Regular cardiac myocyte (primary cell): ENCODE results near the gene PNLDC1. TPM values are rescaled to one million over a fixed set of nuclear protein-coding genes. Genes with fewer than 3 reads are reported as not detected.

ENCODE experiments used
- total RNA-seq: library from RNA; depleted of rRNA; stranded (reverse); fragments of >200 nt; gene quantifications from 2 replicates; pipeline ENCODE4 v1.2.3, GENCODE V29; 2014

The PNLDC1 gene, protein sequence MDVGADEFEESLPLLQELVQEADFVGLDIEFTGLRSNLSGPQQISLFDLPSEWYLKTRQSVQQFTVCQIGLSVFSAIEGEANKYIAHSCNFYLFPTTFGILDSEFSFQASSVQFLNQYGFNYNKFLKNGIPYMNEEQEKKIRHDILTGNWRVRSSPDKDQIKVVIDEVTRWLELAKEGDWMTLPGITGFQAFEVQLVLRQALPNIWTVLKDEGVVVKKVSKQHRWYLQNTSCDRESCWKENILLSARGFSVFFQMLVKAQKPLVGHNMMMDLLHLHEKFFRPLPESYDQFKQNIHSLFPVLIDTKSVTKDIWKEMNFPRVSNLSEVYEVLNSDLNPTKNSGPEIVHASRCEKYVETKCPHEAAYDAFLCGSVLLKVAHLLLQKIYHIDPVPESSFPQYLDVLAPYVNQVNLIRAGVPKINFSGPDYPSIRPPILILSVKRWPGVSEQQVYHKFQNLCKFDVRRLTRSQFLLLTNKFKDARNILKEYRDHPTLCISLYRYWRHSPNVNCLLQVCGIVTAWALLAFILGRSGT
- total RNA-seq: 0.19 and 0.56 TPM in 2 replicates

DNA sequence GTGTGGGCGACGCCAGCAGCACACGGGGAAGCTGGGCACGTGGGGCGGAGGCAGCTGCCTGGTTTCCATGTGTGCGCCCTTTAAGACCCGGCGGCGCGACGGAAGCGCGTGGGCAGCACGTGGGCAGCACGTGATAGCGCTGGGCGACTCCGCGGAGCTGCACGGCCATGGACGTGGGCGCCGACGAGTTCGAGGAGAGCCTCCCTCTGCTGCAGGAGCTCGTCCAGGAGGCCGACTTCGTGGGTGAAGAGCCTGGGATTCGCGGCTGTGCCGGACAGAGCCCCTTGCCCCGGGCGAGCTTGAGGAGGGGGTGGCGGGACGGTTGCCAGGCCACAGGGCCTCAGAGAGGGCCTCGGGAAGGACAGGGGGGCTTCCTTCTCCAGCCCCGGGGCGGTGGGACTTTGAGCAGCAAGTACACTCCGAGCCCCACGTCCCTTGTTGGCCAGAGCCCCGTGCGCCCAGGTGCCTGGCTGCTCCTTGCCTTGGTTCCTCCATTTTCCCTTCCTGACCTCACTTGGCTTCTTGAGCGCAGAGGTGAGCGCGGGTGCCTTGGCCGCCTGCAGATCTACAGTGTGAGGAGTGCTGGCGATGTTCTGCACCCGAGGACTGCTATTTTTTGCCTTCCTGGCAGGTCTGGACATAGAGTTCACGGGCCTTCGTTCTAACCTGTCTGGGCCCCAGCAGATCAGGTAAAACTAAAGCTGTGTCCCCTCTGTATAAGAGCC lies at the start of gene PNLDC1:
Gene PNLDC1, plus strand, starts transcription at position 136 of the 725 bp plus-strand sequence. Its CDS starts 32 bp downstream, at position 168.

DNA sequence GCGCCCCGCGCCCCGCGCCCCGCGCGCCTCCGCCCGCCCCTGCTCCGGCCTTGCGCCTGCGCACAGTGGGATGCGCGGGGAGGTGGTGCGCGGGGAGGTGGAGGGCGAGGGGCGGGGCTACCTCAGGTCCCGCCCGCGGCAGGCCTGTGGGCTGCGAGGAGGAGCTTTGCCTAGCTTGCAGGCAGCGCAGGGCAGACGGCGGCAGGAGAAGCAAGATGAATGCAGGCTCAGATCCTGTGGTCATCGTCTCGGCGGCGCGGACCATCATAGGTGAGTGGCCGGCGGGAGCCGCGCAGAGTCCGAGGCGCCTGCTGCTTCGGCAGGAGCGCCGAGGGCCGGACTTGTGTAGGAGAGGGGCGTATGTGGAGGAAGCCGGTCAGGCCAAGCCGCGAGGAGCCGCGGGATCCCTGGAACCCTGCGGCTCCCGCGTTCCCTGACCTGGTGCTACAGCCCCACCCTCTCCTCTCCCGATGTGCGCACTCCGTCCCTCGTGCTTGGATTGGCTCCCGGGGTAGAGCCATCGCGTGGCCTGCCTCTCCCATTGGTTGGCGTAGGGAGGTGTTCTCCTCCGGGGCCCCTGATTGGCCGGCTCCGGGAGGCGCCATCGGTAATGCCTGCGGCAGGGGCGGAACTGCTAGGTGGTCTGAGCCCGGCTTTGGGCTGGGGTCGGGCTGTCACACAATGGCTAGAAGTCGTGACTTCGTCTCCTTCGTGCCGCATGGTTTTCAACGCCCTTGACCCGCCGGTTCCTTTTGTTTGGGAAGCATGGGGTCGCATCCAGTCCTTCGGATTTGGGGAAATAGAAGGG lies 38.0 kb upstream of the PNLDC1 start, which contains the start of gene ACAT2:
Gene ACAT2, plus strand, starts transcription at position 173 of the 808 bp plus-strand sequence. Its CDS starts 43 bp downstream, at position 216.

DNA sequence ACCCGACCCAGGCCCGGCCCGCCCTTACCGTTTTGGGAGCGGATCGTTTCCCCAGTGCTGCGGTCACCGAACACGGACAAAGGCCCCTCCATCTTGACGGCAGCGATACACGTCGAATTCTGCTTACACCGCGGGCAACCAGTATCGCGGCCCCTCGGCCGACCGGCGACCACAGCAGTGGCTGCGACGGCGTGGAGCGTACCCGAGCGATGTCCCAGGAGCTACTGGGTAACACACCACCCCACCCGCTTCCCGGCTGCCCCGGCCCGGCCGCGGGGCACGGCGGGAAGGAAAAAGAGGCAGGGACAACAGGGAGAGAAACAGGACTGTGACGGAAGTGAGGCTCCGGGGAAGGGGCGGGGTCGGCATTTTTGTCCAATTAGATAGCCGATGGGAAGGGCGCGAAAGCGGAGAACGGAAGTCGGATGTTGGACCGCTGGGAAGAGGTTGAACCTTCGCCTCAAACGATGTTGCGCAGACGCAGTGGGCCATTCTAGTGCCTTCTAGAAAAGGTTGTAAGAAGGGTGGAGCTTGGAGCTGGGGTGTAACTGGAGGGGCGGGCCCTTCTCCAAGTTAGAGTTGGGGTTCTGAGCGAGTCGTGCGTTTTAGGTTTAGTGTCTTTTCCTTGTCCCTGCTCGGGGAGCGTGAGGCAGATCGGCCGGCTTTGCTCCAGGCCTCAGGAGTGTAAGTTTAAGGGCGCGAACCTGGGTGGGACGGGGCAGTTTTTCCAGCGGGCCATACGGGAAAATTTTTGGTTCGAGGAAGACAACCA lies 10.5 kb upstream of the PNLDC1 start, which contains the start of gene TCP1:
Gene TCP1, minus strand, starts transcription at position 226 of the 772 bp plus-strand sequence. Its CDS starts 134 bp downstream, at position 92.

DNA sequence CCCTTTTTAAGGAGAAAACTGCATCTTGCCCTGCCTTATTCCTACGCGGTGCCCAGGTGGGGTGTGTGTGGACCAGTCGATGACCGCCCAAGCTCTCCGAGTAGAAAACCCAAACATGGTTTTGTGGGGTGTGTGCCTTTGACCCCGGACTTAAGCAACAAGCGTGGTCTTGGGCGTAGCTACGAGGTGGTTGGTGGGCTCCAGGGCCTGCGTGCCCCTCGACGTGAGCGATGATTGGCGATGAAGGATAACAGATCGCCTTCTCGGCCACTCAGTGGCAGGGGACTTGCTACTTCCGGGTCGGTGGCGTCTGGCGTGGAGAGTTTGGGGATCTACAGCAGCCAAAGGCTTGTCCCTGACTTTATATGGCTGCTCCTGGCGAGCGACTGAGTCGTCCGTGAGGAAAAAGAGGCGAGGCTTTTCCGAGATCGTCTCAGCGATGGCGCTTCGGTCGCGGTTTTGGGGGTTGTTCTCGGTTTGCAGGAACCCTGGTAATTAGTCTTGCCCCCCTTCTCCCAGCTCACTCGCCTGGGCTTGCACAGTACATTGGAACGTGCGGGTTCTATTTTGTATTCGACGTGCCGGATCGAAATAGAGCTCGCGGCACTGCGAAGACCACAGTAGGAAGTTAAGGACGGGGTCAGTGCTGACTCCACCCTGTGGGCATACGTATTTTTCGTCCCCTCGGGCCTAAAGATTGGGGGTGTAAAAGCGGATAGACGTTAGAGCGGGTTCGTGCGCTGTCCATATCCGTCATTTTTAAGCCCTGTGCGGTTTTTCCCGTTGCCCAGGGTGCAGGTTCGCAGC lies 9.7 kb upstream of the PNLDC1 start, which contains the start of gene MRPL18:
Gene MRPL18, plus strand, starts transcription at position 319 of the 807 bp plus-strand sequence. Its CDS starts 121 bp downstream, at position 440.

Other genes starting within 250 kb of the PNLDC1 start
- 110 and 2,076 TPM in 2 replicates for gene SOD2, start 107.0 kb upstream of the PNLDC1 start, total RNA-seq
- gene WTAP, start 72.8 kb upstream of the PNLDC1 start, total RNA-seq: 103 and 125 TPM in 2 replicates
- 17.2 and 34.3 TPM in 2 replicates for gene ACAT2, start 38.2 kb upstream of the PNLDC1 start, total RNA-seq
- gene TCP1, start 10.7 kb upstream of the PNLDC1 start, total RNA-seq: 264 and 509 TPM in 2 replicates
- 96.1 and 148 TPM in 2 replicates for gene MRPL18, start 9.8 kb upstream of the PNLDC1 start, total RNA-seq
- under 0.01 TPM in 2 replicates for gene MAS1, start 90.7 kb downstream of the PNLDC1 start, total RNA-seq
- 131 and 197 TPM in 2 replicates for gene IGF2R, start 168.8 kb downstream of the PNLDC1 start, total RNA-seq